UCSD-AML1 (cell line): ENCODE data around the gene TOR1AIP2.

Experiments
- DNase-seq: peaks from one replicate; lab custom pipeline; 2025; ENCODE audit not compliant: unreplicated experiment; lab: John Stamatoyannopoulos, UW

Gene TOR1AIP2

GRCh38 chr1:179826626-179827280 is 50.9 kb downstream of the TOR1AIP2 start:
- DNase-seq: no peak

- no peak for DNase-seq
Measured at GRCh38 chr1:179825798-179826460, 51.7 kb downstream of the TOR1AIP2 start.

DNA sequence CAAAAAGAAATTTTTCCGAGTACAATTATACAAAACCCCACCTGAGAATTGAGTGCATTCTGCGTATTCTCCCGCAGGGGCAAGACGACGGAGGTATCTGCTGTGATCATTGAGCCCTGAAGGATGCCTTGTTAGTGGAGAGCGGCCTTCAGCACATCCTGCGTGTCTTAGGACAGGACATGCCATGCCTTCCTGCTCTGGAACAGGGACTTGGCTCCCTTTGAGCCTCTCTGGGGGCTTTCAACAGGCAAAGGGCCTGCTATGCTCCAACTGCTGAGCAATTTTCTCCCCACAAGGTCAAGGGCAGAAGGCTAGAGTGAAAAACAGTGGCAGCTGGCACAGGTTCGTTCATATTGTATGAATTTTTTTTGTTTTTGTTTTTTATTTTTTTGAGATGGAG is 52.4 kb downstream of the TOR1AIP2 start:
- DNase-seq: no peak

- no peak for DNase-seq
Measured at GRCh38 chr1:179824265-179824664, 53.3 kb downstream of the TOR1AIP2 start.

DNA sequence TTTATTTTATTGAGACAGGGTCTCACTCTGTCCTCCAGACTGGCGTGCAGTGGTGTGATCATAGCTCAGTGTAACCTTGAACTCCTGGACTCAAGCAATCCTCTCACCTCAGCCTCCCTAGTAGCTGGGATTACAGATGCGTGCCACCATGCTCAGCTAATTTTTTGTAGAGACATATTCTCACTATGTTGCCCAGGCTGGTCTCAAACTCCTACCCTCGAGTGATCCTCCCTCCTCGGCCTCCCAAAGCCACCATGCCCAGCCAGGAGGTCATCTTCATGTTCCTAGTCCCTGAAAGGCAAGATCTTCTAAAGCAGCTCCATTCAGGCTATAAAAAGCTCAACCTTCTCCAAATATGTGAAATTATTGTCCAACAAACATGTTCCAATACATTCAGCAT is 53.9 kb downstream of the TOR1AIP2 start:
- no peak for DNase-seq

DNA sequence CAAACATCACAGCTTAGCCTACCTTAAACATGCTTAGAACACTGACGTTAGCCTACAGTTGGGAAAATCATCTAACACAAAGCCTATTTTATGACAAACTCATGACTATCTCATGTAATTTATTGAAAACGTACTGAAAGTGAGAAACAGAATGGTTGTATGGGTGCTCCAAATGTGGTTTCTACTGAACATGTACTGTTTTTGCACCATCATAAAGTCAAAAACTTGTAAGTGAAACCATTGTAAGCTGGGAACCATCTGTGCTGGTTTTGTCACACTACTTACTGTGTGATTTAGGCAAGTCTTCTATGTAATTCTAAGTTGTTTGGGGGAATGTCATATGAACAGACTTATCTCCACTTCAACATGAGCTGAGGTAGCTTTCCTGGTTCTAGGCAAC is 55.5 kb downstream of the TOR1AIP2 start:
- DNase-seq: no peak

GRCh38 chr1:179821524-179821923 is 56.1 kb downstream of the TOR1AIP2 start:
- DNase-seq: no peak

GRCh38 chr1:179820226-179820970 is 57.2 kb downstream of the TOR1AIP2 start:
- no peak for DNase-seq

DNA sequence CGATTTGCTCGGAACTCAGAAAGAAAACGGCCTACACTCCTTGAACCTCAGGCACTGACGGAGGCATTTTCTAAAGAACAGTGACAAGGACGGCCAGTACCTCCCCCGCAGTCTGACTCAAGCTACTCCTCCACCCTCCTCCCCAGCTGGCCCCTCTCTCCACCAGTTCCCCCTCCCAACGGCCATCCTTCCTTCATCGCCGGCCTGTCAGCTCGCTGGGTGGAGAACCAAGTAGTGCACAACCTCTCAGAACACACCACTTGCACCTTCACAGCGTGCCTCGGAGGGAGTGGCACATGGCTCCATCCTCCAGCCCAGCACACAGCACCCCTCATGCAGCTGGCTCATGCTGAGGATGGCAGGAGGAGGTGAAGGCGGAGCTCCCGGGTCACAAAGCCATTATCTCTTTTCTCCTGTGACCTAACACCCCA is 58.8 kb downstream of the TOR1AIP2 start:
- no peak for DNase-seq

DNA sequence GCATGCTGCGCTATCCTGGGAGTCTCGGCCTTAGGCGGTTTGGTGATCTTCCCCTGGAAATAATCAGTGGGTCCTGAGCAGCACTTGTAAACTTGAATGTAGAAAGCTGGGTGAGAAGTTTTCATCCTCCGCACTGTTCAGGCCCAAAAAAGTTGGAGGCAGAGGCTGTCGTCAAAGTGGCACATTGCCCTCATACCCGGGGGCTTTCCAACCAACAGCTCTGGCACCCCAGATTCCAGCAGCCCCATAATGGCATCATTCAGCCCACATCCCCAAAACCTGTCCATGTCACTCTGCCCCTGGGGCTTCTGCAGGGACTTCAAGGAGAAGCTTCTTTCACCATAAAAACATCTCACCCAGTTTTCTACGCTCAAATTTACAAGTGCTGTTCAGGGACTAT is 59.3 kb downstream of the TOR1AIP2 start:
- DNase-seq: no peak

DNA sequence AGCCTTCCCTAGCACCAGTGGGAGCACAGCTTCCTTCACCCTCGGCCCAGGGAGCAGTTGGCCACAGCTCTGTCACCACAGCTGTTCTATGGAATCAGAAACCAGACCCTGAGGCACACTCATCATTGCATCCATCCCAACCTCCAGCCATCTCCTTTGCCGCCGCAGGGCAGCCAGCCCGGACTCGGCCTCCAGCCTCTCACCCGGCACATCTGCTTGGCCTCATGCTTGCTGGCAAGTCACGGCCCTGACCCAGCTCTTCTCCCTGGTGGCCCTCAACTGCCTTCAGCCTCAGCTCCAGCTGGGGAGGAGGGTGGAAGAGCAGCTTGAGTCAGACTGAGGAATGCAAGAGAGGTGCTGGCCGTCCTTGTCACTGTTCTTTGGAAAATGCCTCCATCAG is 59.8 kb downstream of the TOR1AIP2 start:
- DNase-seq: no peak

DNA sequence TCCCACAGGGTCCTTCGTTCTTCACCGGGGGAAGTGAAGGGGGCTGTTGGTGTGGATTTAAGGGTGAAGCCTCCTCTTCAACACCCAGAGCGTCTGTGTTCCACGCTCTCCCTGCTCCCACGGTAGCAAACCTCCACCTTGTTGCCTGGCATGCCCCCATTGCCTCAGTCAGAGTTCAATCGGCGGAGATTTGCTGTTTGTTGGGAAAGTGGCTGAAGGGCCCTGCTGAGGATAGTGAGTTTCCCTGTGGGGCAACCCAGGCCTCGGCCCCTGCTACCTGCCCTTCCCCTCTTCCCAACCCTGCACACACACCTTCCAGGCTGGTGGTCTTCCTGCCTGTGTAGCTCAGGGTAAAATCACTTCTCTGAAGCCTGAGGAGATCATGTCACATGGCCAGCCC is 60.5 kb downstream of the TOR1AIP2 start:
- DNase-seq: no peak

GRCh38 chr1:179816196-179816960 is 61.2 kb downstream of the TOR1AIP2 start:
- DNase-seq: no peak

DNA sequence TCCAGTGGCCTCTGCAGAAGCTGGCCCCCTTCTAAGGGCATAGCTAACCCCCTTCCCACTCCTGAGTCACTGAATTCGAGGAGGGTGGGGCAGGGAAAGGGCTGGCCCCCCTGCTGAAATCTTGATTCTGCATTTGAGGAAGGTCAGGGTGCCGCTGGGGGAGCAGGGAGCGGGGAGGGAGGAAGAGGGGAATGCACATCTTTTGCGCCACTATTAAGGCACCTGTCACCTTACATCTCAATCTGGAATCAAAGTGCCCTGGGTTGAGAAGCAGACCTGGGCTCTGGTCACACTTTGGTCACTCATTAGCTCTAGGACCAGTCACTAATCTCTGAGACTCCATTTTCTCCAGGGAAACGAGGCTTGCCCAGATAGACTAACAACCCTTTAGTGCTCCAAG is 62.0 kb downstream of the TOR1AIP2 start:
- DNase-seq: no peak

DNA sequence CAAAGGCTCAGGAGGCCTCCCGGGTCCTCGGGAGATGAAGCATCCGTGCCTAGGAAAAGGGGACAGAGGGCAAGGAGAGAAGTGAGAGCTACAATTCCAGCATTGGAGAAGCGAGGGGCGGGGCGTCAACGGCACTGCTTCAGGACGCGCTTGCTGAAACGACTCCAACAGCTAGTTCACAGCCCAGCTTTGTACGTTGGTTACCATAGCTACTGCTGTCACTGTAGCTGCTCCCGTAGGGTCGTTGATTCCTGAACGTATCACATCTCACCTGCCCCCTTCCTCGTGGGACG is 63.1 kb downstream of the TOR1AIP2 start:
- DNase-seq: no peak

DNA sequence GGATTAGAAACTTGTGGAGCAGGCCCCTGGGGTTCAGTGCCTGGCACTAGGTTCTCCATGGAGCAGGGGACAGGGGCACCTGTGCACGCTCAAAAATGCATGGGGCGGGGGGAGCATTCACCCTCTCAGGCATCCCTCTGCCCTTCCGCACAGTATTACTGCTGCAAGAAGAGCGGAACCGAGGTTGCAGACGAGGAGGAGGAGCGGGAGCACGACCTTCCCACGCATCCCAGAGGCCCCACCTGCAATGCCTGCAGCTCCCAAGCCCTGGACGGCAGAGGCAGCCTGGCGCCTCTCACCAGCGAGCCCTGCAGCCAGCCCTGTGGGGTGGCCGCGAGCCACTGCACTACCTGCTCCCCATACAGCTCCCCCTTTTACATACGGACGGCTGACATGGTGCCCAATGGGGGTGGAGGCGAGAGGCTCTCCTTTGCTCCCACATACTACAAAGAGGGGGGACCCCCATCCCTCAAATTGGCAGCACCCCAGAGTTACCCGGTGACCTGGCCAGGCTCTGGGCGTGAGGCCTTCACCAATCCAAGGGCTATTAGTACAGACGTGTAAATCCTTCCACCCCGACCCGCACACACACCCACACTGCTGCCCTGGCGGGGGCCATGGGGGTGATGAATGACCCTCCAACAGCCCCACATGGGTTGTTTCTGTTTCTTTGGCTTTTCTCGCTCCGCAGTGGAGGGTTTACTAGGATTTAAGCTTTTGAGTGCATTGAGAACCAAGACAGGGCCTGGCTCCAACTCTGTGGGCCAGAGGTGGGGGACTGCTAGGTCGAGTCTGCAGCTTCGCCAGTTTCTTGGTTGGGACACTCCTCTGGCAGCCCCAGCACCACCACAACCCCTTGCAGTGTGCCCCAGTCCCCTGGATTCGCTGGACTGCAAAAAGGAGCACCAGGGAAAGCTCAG is 63.7 kb downstream of the TOR1AIP2 start:
- no peak for DNase-seq

DNA sequence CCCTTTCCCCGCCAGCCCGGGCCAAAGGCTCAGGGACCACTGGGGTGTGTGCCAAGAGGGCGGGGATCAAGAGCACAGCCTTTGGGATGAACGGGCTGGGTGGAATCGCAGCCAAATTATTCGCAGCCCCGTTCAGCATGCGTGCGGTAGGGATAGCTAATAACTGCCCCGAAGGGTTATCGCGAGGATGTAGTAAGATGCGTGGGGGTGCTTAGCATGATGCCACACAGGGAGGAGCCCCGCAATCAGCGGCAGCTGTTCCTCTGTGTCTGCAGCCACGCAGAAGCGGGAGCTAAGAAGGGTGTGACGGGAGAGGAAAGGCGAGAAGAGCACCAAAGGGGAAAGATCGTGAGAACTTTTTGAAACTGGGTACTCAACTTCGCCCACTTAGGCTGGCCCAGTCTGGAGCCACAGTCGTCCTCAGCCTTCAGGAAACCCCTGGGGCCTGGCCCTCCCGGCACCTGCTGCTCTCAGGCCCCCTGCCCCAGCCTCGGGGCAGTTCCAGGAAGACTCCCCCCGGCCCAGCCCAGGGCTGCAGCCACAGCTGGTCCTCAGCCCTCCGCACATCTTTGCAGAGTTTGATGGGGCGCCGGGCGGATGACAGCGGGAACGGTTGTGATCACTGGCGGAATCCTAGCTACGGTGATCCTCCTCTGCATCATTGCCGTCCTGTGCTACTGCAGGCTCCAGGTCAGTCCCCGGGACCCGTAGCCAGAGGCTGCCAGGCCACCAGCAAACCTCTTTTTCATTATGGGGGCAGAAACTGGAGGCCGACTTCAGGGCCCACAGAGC is 64.9 kb downstream of the TOR1AIP2 start:
- DNase-seq: no peak

- no peak for DNase-seq
Measured at GRCh38 chr1:179810367-179810715, 67.3 kb downstream of the TOR1AIP2 start.

- peak; percentile 34 for DNase-seq
Measured at GRCh38 chr1:179809506-179810366, 67.9 kb downstream of the TOR1AIP2 start.
